Neural crest cell (in vitro differentiated cells): ENCODE results near the gene CALHM4. TPM values are rescaled to one million over a fixed set of nuclear protein-coding genes. Genes with fewer than 3 reads are reported as not detected.

Experiments used
- DNase-seq: peaks from one replicate; pipeline ENCODE4 v3.0.0; 2021; ENCODE audit warnings: low read depth, mixed read lengths, low spot score
- H3K27ac Mint-ChIP-seq: one replicate; pipeline ENCODE4 v1.8.0; 2021; ENCODE audit warnings: mild to moderate bottlenecking, mixed read lengths; ENCODE audit not compliant: unreplicated experiment
- H3K27me3 Mint-ChIP-seq: 2 replicates; pipeline ENCODE4 v1.8.0; 2021; ENCODE audit warnings: low read depth, mild to moderate bottlenecking, mixed read lengths
- H3K36me3 Mint-ChIP-seq: 2 replicates; pipeline ENCODE4 v1.8.0; 2021; ENCODE audit warnings: low read depth, mild to moderate bottlenecking, mixed read lengths
- H3K4me1 Mint-ChIP-seq: 2 replicates; pipeline ENCODE4 v1.8.0; 2021; ENCODE audit warnings: mixed read lengths
- H3K4me3 Mint-ChIP-seq: one replicate; pipeline ENCODE4 v1.8.0; 2021; ENCODE audit warnings: mild to moderate bottlenecking, mixed read lengths
- H3K9me3 Mint-ChIP-seq: 2 replicates; pipeline ENCODE4 v1.8.0; 2021; ENCODE audit warnings: mixed read lengths
- total RNA-seq: library from RNA; stranded (reverse); gene quantifications from 2 replicates; pipeline ENCODE4 v1.2.1, GENCODE V29; 2021
- TF ChIP-seq, protein P1 (sequence below): fragments of 200-600 bp; sonication (generic); conservative IDR thresholded peaks from 2 replicates; pipeline ENCODE4 v1.5.0; 2021; ENCODE audit warnings: antibody characterized with exemption, mild to moderate bottlenecking

Gene CALHM4
- total RNA-seq, 1 donor from 2014 or later = not detected

- Mint-ChIP-seq H3K27me3 (peaks cover 20% of the 10 kb centered on the region), H3K27ac (no peak overlapping the region), H3K4me1 (no peaks in the 10 kb centered on the region), H3K36me3 (no peaks in the 10 kb centered on the region), H3K4me3 (no peak overlapping the region), H3K9me3 (no peaks in the 10 kb centered on the region)
- no peak for DNase-seq
- TF ChIP-seq, protein P1, sequence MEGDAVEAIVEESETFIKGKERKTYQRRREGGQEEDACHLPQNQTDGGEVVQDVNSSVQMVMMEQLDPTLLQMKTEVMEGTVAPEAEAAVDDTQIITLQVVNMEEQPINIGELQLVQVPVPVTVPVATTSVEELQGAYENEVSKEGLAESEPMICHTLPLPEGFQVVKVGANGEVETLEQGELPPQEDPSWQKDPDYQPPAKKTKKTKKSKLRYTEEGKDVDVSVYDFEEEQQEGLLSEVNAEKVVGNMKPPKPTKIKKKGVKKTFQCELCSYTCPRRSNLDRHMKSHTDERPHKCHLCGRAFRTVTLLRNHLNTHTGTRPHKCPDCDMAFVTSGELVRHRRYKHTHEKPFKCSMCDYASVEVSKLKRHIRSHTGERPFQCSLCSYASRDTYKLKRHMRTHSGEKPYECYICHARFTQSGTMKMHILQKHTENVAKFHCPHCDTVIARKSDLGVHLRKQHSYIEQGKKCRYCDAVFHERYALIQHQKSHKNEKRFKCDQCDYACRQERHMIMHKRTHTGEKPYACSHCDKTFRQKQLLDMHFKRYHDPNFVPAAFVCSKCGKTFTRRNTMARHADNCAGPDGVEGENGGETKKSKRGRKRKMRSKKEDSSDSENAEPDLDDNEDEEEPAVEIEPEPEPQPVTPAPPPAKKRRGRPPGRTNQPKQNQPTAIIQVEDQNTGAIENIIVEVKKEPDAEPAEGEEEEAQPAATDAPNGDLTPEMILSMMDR = no peak
Observed at GRCh38 chr6:116562614-116563013, 9.1 kb downstream of the CALHM4 start.

DNA sequence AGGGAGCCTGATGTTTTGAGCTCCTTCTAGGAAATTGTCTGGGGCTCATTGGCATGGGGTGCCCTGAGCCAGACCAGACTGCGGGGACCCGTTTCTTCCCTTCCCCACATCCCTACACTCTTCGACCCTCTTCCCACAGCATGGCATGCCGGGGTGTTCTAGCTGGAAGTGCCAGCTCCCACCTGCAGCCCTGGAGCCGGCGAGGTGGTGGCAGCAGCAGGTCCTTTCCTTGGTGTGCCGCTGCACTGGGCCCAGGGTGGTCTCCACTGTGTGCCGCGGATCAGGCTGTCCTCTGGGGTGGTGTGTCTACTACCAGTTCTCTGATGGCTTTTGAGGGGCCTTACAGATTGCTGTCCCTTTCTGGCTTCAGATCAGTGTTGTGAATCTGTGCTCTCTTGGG lies 10.3 kb downstream of the CALHM4 start:
- Mint-ChIP-seq H3K9me3 (no peaks in the 10 kb centered on the region), H3K27ac (no peak overlapping the region), H3K36me3 (no peaks in the 10 kb centered on the region), H3K27me3 (peaks cover 22% of the 10 kb centered on the region), H3K4me1 (no peaks in the 10 kb centered on the region), H3K4me3 (no peak overlapping the region)
- DNase-seq = no peak
- TF ChIP-seq, protein P1 = no peak

GRCh38 chr6:116564311-116564710 lies 10.8 kb downstream of the CALHM4 start:
- Mint-ChIP-seq H3K4me3 (no peak overlapping the region), H3K9me3 (no peaks in the 10 kb centered on the region), H3K27ac (no peak overlapping the region), H3K36me3 (no peaks in the 10 kb centered on the region), H3K4me1 (no peaks in the 10 kb centered on the region), H3K27me3 (peaks cover 22% of the 10 kb centered on the region)
- TF ChIP-seq, protein P1 = no peak
- no peak for DNase-seq

DNA sequence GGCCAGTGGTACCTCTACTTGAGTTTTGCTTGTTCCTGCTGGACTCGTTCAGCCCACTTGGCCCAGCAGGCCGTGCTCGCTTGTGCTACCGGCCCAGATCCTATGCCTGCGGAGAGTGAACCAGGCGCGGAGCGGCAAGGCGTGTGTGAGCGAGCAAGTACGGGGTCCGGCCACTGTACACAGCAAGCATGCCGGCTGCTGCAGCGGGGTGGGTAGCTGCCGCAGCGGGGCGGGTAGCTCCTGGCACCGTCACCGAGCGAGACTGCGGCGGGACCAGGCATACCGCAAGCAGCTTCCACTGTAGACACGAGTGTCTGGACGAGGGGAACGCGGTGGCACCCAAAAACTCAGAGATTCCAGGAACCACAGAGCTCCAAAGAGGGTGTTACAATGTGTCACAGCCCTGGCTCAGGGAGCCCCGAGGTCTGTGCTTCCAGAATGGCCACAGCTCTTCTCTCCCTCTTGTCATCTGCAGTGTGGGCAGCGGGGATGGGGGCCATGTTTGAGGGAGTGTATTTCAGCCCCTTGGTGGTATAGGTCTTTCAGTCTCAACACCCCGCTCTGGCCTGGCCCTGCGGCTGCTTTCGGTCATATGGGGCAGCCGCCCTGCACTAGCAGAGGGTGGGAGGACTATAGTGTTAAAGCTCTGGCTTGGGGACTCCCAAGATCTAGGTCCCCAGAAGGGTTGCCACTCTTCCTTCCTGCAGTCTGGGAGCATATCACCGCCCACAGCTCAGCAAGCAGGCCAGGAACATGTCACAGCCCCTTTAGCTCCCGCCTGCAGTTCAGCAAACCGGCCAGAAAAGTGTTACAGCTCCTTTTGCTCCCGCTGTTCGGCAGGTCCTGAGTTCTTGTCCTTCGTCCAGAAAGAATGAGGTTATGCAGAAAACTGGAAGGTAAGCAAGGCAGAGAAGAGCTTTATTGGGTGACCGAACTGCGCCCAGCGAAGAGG lies 11.6 kb downstream of the CALHM4 start:
- H3K4me1 Mint-ChIP-seq = peaks cover 4% of the 10 kb centered on the region
- H3K27me3 Mint-ChIP-seq = peaks cover 22% of the 10 kb centered on the region
- DNase-seq = no peak
- no peak overlapping the region for H3K4me3 Mint-ChIP-seq
- H3K9me3 Mint-ChIP-seq = no peaks in the 10 kb centered on the region
- H3K36me3 Mint-ChIP-seq = no peaks in the 10 kb centered on the region
- TF ChIP-seq, protein P1 = no peak
- no peak overlapping the region for H3K27ac Mint-ChIP-seq

DNA sequence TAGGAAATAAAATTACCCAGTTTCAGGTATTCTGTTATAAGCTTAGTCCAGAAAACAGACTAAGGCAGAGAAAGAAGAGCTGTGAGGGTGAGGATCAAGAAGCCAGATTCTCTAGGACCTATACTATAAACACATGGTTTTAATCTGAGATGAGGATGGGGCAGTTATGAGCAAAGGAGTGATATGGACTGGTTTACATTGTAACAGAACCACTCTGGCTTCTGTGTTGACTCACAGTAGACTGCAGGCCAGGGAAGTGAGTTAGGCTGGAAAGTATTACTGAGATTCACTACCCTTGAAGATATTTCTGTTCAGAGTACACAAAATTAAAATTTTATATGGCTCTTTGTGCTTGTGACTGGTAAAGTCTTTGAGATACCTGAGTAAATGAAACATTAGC lies 14.6 kb downstream of the CALHM4 start:
- H3K36me3 Mint-ChIP-seq = no peaks in the 10 kb centered on the region
- peaks cover 24% of the 10 kb centered on the region for H3K4me1 Mint-ChIP-seq
- no peak for DNase-seq
- no peak overlapping the region for H3K27ac Mint-ChIP-seq
- H3K9me3 Mint-ChIP-seq = no peaks in the 10 kb centered on the region
- H3K27me3 Mint-ChIP-seq = peaks cover 22% of the 10 kb centered on the region
- peak overlapping the region; percentile 59 for H3K4me3 Mint-ChIP-seq
- TF ChIP-seq, protein P1 = no peak
